Measurements from ENCODE around the gene RAB35. TPM values are rescaled to one million over a fixed set of nuclear protein-coding genes. Genes with fewer than 3 reads are reported as not detected.

RAB35 gene
- total RNA-seq, 1 donor from 2014 or later = 34.8 TPM

DNA sequence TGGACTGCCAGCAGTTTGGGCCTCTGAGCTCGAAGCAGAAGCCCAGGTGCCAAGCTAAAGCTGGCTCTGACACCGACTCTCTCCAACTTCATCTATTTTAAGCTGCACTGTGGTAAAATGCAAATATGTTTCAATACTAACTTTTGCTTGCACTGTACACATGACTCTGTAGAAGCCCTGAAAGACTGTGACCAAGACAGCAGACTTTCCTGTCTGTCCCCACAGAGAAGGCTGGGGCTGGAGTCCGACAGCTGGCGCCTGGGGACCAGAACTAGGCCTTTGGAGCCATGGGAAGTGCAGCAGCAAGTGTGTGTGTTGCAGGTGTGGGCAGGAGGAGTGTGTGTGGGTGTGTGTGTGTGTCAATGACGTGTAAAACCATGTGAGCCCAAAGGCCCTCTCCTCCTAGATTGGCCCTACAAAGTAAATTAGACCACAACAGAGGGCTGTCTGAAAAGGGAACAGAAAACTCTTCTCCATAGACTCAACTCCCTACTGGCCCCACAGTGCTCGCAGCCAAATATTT, 16.4 kb upstream of the RAB35 start:
- no peak for DNase-seq

GRCh38 chr12:120132054-120132836, 15.7 kb upstream of the RAB35 start:
- no peak for DNase-seq

GRCh38 chr12:120131116-120131515, 14.6 kb upstream of the RAB35 start:
- DNase-seq = no peak

DNA sequence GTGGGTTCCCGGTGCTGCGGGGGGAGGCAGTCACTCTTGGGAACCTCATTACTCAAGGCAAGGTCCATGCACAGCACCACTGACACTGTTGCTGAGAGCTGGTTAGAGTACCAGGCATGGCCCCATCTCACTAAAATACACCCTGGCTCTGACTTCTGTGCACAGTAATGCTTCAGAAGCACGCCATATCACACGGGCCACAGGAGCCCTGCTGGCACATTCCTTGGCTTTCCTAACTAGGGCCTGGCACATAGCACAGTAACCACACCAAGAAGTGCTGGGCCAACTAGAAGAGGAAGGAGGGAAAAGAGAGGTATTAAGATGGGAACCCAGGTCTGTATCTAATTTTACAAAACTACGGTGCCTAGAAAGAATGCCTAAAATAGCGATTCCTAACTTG, 13.5 kb upstream of the RAB35 start:
- DNase-seq = no peak

DNA sequence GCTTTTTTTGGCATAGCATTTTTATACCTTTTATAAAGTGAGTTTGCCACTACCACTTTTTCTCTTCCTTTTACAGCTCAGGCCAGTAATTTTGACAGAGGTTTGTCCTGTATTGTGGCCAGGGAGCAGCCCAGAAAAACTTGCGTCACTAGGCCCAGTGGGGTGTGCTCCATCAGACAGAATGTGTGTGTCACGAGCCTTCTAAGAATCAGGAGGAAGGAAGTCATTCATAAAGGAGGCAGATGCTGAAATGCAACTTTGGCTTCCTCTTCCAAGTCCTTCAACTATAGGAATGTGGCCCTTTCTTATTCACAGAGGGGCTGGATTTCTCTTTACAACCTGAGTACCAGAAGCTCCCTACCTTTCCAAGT, 10.1 kb upstream of the RAB35 start:
- no peak for DNase-seq

DNA sequence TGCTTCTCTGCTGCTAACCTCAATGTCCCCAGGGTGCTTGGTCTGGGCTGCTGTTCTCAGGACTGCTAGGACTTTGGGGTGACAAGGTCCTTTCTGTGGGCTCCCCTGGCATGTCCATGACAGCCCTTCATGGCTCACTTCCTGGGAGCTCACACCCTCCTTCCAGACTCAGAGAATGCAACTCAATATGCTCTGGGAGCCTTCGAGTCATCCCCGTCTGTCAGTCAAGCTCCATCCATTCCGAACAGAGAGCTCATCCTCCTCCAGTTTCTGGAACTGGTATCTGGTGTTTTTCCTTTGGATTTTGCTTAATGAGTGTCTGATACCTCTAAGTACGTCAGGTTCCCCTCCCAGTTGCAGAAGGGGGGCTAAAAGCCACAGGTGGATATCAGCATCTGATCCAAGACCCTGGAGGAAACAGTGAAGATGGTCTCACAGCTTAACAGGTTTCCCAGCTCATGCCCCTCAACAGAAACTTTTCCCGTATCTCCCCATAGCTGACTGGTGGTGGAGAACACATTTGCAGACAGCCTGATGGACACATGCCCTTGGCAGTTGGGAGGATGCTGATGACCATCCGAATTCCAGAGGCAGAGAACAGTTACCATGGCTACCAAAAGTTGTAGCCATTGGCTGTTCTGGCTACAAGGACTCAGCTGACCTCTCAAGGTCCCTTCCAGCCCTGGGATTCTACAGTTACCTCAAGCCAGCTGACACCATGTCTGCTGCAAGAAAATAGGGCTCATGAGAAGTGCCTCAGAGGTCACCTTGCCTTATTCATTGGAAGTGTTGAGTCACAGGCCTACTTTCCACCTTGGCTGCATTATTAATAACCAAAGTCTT, 9.5 kb upstream of the RAB35 start:
- no peak for DNase-seq

DNA sequence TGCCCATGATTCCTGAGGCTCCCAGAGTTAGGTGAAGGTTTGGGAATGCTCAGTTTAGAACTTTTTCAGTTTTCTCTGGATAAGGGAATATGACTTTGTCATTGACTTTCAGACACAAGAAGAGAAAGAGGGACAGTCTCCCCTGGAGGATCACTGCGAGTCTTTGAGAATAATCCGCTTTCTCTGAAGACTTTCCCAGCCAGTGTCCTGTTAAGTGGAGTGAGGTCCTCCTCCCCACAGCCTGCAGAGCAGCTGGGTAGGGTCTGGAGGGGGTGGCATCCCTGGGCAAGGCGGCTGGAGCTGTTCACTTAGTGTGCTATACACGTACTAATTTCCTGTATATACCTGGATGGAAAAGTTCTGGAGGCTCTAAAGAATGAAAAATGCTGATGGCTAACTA, 8.5 kb upstream of the RAB35 start:
- no peak for DNase-seq

GRCh38 chr12:120121766-120122293, 5.3 kb upstream of the RAB35 start:
- no peak for DNase-seq

- DNase-seq = no peak
Measured at GRCh38 chr12:120121343-120121742, 4.8 kb upstream of the RAB35 start.

- DNase-seq = no peak
Measured at GRCh38 chr12:120119271-120119973, 2.9 kb upstream of the RAB35 start.

DNA sequence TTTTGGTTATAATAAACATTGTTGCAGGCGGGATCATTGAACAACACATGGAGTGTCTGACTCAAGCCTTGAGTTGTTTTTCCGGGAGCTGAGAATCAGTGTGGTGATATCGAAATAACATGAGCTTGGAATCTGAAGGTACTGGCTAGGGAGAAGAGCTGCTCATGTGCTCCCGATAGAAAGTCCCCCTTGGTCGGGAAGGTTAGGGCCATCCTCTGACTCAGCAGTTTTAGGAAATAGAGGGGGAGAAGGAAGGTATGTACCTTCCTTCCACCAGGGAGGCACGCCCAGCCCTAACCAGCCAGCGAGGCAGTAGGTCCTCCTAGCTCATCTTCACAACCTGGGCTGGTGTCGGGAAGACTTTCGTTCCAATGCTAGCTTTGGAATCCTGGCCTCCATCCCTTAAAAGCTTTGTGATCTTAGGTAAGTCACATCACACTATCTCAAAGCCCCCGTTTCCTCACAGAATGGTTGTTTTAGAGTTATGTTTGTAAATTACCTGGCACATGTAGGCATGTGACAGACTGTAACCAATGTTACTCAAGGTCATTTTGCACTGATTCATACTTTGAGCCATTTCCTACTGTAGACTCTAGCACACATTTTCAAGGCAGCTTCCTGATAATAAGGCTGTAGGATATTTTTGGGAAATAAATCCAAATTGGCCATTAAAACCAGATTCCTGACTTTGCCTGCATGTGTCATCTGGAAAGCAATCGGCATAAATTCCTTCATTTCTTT, 1.9 kb upstream of the RAB35 start:
- no peak for DNase-seq

DNA sequence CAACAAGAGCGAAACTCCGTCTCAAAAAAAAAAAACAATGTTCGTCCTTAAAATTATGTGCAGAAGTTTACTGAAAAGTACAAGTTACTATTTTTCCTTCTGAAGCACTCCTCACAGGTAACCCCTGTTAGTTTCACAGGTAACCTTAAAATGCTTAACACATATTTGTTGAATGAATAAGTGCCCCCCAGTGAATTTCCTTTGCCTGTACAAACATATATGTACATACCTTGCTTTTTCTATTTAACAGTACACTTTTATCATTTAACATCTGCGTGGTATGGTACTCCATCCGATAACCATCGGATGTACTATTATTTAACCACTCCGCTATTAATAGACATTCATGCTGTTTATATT, 1.4 kb upstream of the RAB35 start:
- DNase-seq = no peak

DNA sequence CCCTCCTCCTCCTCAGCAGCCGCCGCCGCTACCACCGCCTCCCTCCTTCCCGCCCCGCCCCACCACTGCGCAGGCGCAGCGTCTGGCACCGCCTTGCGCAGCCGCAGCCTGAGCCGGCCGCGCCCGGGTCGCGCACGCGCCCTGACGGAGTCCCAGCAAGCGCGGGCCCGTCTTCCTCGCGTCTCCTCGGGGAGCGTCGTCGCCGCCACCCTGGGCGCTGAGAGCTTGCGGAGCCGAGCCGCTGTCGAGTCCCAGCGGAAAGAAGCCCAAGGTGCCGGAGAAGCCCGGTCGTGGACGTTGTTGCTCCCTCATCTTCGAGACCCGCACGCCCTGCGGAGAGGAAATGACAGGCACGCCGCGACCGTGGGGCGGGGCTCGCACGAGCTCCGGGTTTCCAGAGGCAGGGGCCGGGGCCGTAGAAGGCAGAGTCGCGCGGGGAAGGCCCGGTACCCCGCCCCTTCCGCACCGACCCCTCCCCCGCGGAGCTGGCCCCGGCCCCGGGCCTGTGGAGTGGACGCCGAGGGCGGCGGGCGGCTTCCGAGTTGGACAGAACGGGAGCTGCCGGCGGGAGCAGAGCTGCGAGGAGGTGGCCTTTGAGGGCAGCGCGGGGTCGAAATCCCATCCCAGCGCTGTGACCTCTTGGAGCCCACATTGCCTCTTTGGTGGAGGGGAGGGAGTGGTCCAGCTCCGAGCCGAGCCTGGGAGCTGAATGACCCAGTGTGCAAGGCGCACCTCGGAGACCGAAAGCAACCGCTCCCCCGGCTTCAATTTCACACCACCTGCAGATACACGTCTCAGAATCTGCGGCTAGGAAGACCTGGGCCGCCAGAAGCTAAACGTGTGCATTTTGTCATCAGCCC, 469 bp upstream of the RAB35 start:
- peak; percentile 88 for DNase-seq

- no peak for DNase-seq
Measured at GRCh38 chr12:120115692-120116440, 687 bp downstream of the RAB35 start.

GRCh38 chr12:120115066-120115465, 1.5 kb downstream of the RAB35 start:
- no peak for DNase-seq

GRCh38 chr12:120110550-120111501, 5.7 kb downstream of the RAB35 start:
- DNase-seq = no peak

- no peak for DNase-seq
Measured at GRCh38 chr12:120109570-120110267, 6.8 kb downstream of the RAB35 start.

DNA sequence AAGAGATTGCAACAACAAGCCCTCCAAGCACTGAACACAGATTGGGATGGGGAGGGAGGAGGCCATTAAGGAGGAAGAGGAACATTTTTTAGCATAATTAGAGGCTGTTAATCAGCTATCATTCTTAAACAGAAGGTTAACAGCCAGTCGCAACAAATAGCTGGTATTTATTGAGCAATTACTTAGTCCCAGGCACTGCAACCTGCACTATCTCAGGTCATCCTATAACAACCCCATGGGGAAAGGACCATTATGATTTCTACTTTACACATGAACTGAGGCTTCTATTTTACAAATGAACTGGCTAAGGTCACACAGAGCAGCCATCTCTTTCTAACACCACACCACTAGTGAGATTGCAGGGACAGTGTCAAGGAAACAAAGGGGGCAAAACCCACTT, 10.4 kb downstream of the RAB35 start:
- DNase-seq = no peak
